Skeletal muscle cell (primary cell): ENCODE measurements around the gene TCERG1L.

Experiments used
- DNase-seq: peaks from one replicate; pipeline ENCODE4 v3.0.0-alpha.2; 2010; ENCODE audit warnings: low read depth
- H3K4me3 ChIP-seq: 2 replicates; pipeline ENCODE4 v1.5.1; 2011; ENCODE audit warnings: low read depth, mild to moderate bottlenecking, control low read depth, low read length, moderate library complexity

Gene TCERG1L

GRCh38 chr10:131121511-131122035 lies 189.9 kb downstream of the TCERG1L start:
- no peak for DNase-seq
- H3K4me3 ChIP-seq = no peak overlapping the region

GRCh38 chr10:131119626-131120355 lies 191.7 kb downstream of the TCERG1L start:
- no peak for DNase-seq

GRCh38 chr10:131117416-131118212 lies 193.9 kb downstream of the TCERG1L start:
- no peak for DNase-seq
- no peak overlapping the region for H3K4me3 ChIP-seq

More at GRCh38 chr10:131119626-131120355, 191.7 kb downstream of the TCERG1L start:
- H3K4me3 ChIP-seq = no peak overlapping the region

GRCh38 chr10:131116991-131117375 lies 194.5 kb downstream of the TCERG1L start:
- no peak for DNase-seq

GRCh38 chr10:131116216-131116990 lies 195.1 kb downstream of the TCERG1L start:
- no peak overlapping the region for H3K4me3 ChIP-seq
- DNase-seq = no peak

More at GRCh38 chr10:131116991-131117375, 194.5 kb downstream of the TCERG1L start:
- no peak overlapping the region for H3K4me3 ChIP-seq

- DNase-seq = no peak
- no peak overlapping the region for H3K4me3 ChIP-seq
Measured at GRCh38 chr10:131115801-131116200, 195.7 kb downstream of the TCERG1L start.

GRCh38 chr10:131115321-131115720 lies 196.2 kb downstream of the TCERG1L start:
- DNase-seq = no peak
- H3K4me3 ChIP-seq = no peak overlapping the region

GRCh38 chr10:131114846-131115245 lies 196.7 kb downstream of the TCERG1L start:
- no peak overlapping the region for H3K4me3 ChIP-seq
- DNase-seq = no peak

- no peak for DNase-seq
- H3K4me3 ChIP-seq = no peak overlapping the region
Measured at GRCh38 chr10:131113709-131114291, 197.7 kb downstream of the TCERG1L start.

GRCh38 chr10:131113165-131113564 lies 198.4 kb downstream of the TCERG1L start:
- no peak for DNase-seq
- no peak overlapping the region for H3K4me3 ChIP-seq

GRCh38 chr10:131112691-131113090 lies 198.8 kb downstream of the TCERG1L start:
- no peak for DNase-seq
- no peak overlapping the region for H3K4me3 ChIP-seq

- H3K4me3 ChIP-seq = no peak overlapping the region
- DNase-seq = no peak
Measured at GRCh38 chr10:131111471-131112080, 199.9 kb downstream of the TCERG1L start.

- no peak for DNase-seq
- no peak overlapping the region for H3K4me3 ChIP-seq
Measured at GRCh38 chr10:131111007-131111406, 200.5 kb downstream of the TCERG1L start.

GRCh38 chr10:131110241-131110783 lies 201.2 kb downstream of the TCERG1L start:
- DNase-seq = no peak
- H3K4me3 ChIP-seq = no peak overlapping the region

GRCh38 chr10:131109726-131110125 lies 201.8 kb downstream of the TCERG1L start:
- DNase-seq = no peak

GRCh38 chr10:131109291-131109690 lies 202.2 kb downstream of the TCERG1L start:
- DNase-seq = no peak
- no peak overlapping the region for H3K4me3 ChIP-seq

More at GRCh38 chr10:131109726-131110125, 201.8 kb downstream of the TCERG1L start:
- no peak overlapping the region for H3K4me3 ChIP-seq

GRCh38 chr10:131107970-131108369 lies 203.6 kb downstream of the TCERG1L start:
- no peak overlapping the region for H3K4me3 ChIP-seq
- DNase-seq = no peak

- H3K4me3 ChIP-seq = no peak overlapping the region
- no peak for DNase-seq
Measured at GRCh38 chr10:131102676-131103075, 208.8 kb downstream of the TCERG1L start.

- DNase-seq = no peak
- no peak overlapping the region for H3K4me3 ChIP-seq
Measured at GRCh38 chr10:131102147-131102546, 209.4 kb downstream of the TCERG1L start.
